Measurements from ENCODE around the gene UBA7. TPM values are rescaled to one million over a fixed set of nuclear protein-coding genes. Genes with fewer than 3 reads are reported as not detected.
"Not testable (repeated sequence)": the region's sequence is repeated elsewhere in the genome, so short reads cannot be mapped to it uniquely, and the experiment has no call there.

The UBA7 gene
- total RNA-seq, 1 donor from 2014 or later, result 18.9 TPM

DNA sequence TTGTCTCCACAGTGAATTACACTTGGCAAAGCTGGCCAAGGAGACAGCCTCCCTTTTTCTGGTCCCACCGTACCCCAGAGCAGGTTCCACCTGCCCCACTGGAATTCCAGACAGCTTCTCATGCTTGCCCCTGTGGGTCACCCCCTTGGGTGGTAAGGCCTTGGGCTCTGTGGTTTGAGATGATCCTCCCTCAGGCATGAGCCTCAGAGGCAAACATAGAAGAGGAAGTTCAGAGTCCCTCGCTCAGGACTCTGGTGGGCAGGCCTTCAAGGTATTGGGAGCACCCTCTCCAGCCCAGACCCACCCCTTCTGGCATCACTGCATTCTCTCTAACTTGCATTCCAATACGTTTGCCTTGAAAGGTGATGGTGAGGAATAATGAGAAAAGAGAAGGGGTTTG lies 17.6 kb upstream of the UBA7 start:
- Histone ChIP-seq H3K4me1 (ENCODE audit: insufficient read depth, low read length) (no peaks in the 10 kb centered on the region), H3K79me2 (ENCODE audit: insufficient read depth, low read length) (no peaks in the 10 kb centered on the region), H4K20me1 (ENCODE audit: insufficient read depth, low read length) (no peaks in the 10 kb centered on the region), H3K4me3 (ENCODE audit: insufficient read depth, low read depth, low read length) (no peak overlapping the region), H3K27me3 (ENCODE audit: insufficient read depth, low read length) (no peaks in the 10 kb centered on the region), H3K27ac (ENCODE audit: low read depth, low read length) (no peak overlapping the region), H3K9me3 (ENCODE audit: insufficient read depth, low read depth, low read length) (no peaks in the 10 kb centered on the region), H2AFZ (ENCODE audit: low read depth, low read length) (no peak overlapping the region), H3K36me3 (ENCODE audit: insufficient read depth, low read length) (peaks cover 2% of the 10 kb centered on the region), H3K4me2 (ENCODE audit: low read length) (no peak overlapping the region), H3K9ac (ENCODE audit: low read length) (no peak overlapping the region)
- FAIRE-seq (no peak), DNase-seq (ENCODE audit: low read depth) (no peak)
- Mint-ChIP-seq H3K4me1 (ENCODE audit: low read depth, unreplicated experiment) (no peaks in the 10 kb centered on the region), H3K9me3 (ENCODE audit: unreplicated experiment) (no peaks in the 10 kb centered on the region), H3K4me3 (ENCODE audit: unreplicated experiment) (no peak overlapping the region), H3K27me3 (ENCODE audit: low read depth, unreplicated experiment) (peaks cover 3% of the 10 kb centered on the region), H3K27ac (ENCODE audit: unreplicated experiment) (no peak overlapping the region), H3K36me3 (ENCODE audit: low read depth, unreplicated experiment) (peaks cover 2% of the 10 kb centered on the region)
- TF ChIP-seq EZH2 (IDR thresholded peaks at IDR 0.05; ENCODE audit: insufficient read depth, low read length) (no peak), CTCF (IDR thresholded peaks at IDR 0.05; ENCODE audit: insufficient read depth, low read depth, low read length) (no peak)

DNA sequence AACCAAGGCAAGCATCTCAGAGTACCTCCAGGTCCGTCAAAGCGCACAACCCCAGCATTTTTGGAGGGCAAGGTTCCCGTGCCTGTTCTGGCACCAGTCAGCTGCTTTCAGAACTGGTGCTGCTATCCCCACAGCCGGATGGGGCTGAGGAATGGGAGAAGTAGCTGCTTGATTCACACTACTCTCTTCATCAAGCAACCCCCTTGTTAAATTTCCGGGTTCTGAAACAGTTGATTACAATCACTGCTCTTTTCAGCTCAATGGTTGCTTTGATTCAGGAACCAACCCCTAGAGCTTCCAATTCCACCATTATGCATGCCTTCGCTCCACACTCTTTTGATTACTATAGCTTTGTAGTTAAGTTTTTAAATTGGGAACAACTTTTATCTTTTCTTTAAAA lies 12.3 kb upstream of the UBA7 start:
- Histone ChIP-seq H3K27me3 (ENCODE audit: insufficient read depth, low read length) (no peaks in the 10 kb centered on the region), H3K36me3 (ENCODE audit: insufficient read depth, low read length) (peaks cover 2% of the 10 kb centered on the region), H3K9ac (ENCODE audit: low read length) (no peak overlapping the region), H3K4me1 (ENCODE audit: insufficient read depth, low read length) (no peaks in the 10 kb centered on the region), H3K79me2 (ENCODE audit: insufficient read depth, low read length) (no peaks in the 10 kb centered on the region), H3K27ac (ENCODE audit: low read depth, low read length) (no peak overlapping the region), H3K4me3 (ENCODE audit: insufficient read depth, low read depth, low read length) (no peak overlapping the region), H3K4me2 (ENCODE audit: low read length) (no peak overlapping the region), H4K20me1 (ENCODE audit: insufficient read depth, low read length) (no peaks in the 10 kb centered on the region), H2AFZ (ENCODE audit: low read depth, low read length) (no peak overlapping the region), H3K9me3 (ENCODE audit: insufficient read depth, low read depth, low read length) (no peaks in the 10 kb centered on the region)
- no peak overlapping the region for H3K27ac Mint-ChIP-seq (ENCODE audit: unreplicated experiment)
- no peaks in the 10 kb centered on the region for H3K4me1 Mint-ChIP-seq (ENCODE audit: low read depth, unreplicated experiment)
- peaks cover under 1% of the 10 kb centered on the region for H3K36me3 Mint-ChIP-seq (ENCODE audit: low read depth, unreplicated experiment)
- DNase-seq (ENCODE audit: low read depth) (no peak), FAIRE-seq (no peak)
- peaks cover under 1% of the 10 kb centered on the region for H3K27me3 Mint-ChIP-seq (ENCODE audit: low read depth, unreplicated experiment)
- no peak overlapping the region for H3K4me3 Mint-ChIP-seq (ENCODE audit: unreplicated experiment)
- TF ChIP-seq CTCF (IDR thresholded peaks at IDR 0.05; ENCODE audit: insufficient read depth, low read depth, low read length) (no peak), EZH2 (IDR thresholded peaks at IDR 0.05; ENCODE audit: insufficient read depth, low read length) (no peak)
- H3K9me3 Mint-ChIP-seq (ENCODE audit: unreplicated experiment), result no peaks in the 10 kb centered on the region

DNA sequence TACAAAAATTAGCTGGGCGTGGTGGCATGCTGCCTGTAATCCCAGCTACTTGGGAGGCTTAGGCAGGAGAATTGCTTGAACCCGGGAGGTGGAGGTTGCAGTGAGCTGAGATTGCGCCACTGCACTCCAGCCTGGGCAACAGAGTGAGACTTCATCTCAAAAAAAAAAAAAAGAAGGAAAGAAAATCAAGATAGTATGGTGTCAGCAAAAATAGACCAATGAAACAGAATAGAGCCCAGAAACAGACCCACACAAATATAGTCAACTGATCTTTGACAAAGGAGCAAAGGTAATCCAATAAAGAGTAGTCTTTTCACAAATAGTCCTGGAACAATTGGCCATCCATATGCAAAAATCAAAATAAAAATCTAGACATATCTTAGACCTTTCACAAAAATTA lies 9.4 kb upstream of the UBA7 start:
- H3K27ac Mint-ChIP-seq (ENCODE audit: unreplicated experiment); H3K4me1 Mint-ChIP-seq (ENCODE audit: low read depth, unreplicated experiment); H3K4me3 Mint-ChIP-seq (ENCODE audit: unreplicated experiment); H3K9me3 ChIP-seq (ENCODE audit: insufficient read depth, low read depth, low read length); H3K27me3 ChIP-seq (ENCODE audit: insufficient read depth, low read length); FAIRE-seq; DNase-seq (ENCODE audit: low read depth); H3K9ac ChIP-seq (ENCODE audit: low read length); H3K4me2 ChIP-seq (ENCODE audit: low read length); H4K20me1 ChIP-seq (ENCODE audit: insufficient read depth, low read length); H3K36me3 Mint-ChIP-seq (ENCODE audit: low read depth, unreplicated experiment); H3K4me1 ChIP-seq (ENCODE audit: insufficient read depth, low read length); H3K4me3 ChIP-seq (ENCODE audit: insufficient read depth, low read depth, low read length); H2AFZ ChIP-seq (ENCODE audit: low read depth, low read length); H3K27me3 Mint-ChIP-seq (ENCODE audit: low read depth, unreplicated experiment); H3K9me3 Mint-ChIP-seq (ENCODE audit: unreplicated experiment); H3K36me3 ChIP-seq (ENCODE audit: insufficient read depth, low read length); H3K27ac ChIP-seq (ENCODE audit: low read depth, low read length); H3K79me2 ChIP-seq (ENCODE audit: insufficient read depth, low read length): not testable (repeated sequence)
